SU-DHL-6 (cell line): ENCODE results near the gene CPNE2.

Experiments
- EZH2phosphoT487 ChIP-seq: fragments of 200-600 bp; sonication (generic), shearing (Covaris generic); conservative IDR thresholded peaks from 2 replicates; pipeline ENCODE4 v1.6.1; 2018; ENCODE audit warnings: mild to moderate bottlenecking, antibody characterized with exemption, low read length, moderate library complexity, mixed read lengths
- TF ChIP-seq, protein P1 (sequence below): fragments of 200-600 bp; sonication (generic); IDR thresholded peaks from one replicate; pipeline ENCODE4 v1.5.1; 2017; ENCODE audit warnings: antibody characterized with exemption, mild to moderate bottlenecking, low read length, moderate library complexity; ENCODE audit not compliant: insufficient read depth, poor library complexity, severe bottlenecking

DNA sequence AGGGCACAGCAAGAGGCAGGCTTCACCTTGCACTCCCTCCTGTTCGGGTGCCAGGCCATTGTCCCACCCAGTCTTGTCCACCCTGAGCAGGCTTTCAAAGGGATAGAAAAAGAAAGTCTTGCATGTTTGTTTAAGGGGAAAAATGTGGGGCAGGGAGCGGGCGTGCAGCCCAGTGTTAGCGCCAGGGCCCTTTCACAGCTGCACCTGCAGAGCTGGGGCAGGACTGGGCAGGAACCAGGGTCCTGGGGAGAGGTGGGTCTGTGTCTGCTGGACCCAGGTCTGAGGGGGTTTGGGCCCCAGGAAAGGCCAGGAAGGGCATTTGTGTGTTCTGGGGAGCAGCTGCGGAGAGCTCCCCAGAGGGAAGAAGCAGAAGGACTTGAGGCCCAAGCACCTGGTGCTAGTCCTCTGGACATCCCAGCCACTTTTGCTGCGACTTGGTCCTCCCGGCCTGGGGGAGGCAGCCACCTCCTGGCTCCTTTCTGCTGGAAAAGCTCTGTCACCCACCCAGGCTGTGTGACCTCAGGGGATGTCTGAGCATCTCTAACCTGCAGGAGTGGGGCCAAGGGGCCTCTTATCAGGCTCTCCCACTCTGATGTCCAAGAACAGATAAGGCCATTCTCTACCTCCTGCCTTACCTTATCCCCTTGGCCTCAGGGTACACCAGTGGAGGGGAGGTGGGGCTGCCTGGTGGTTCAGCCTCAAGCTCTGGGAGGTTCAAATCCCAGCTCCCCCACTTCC is 48.7 kb downstream of the CPNE2 start:
- TF ChIP-seq, protein P1, sequence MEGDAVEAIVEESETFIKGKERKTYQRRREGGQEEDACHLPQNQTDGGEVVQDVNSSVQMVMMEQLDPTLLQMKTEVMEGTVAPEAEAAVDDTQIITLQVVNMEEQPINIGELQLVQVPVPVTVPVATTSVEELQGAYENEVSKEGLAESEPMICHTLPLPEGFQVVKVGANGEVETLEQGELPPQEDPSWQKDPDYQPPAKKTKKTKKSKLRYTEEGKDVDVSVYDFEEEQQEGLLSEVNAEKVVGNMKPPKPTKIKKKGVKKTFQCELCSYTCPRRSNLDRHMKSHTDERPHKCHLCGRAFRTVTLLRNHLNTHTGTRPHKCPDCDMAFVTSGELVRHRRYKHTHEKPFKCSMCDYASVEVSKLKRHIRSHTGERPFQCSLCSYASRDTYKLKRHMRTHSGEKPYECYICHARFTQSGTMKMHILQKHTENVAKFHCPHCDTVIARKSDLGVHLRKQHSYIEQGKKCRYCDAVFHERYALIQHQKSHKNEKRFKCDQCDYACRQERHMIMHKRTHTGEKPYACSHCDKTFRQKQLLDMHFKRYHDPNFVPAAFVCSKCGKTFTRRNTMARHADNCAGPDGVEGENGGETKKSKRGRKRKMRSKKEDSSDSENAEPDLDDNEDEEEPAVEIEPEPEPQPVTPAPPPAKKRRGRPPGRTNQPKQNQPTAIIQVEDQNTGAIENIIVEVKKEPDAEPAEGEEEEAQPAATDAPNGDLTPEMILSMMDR: no peak
- TF ChIP-seq EZH2phosphoT487: no peak
